ENCODE data around the gene SPNS2.

Gene SPNS2

GRCh38 chr17:4477255-4477791, 21.4 kb upstream of the SPNS2 start:
- TF ChIP-seq ZBTB7A (IDR thresholded peaks at IDR 0.05; ENCODE audit: low read depth) (peak; percentile 76; the same call in 1 of the 2 replicates), YY1 (IDR thresholded peaks at IDR 0.05; ENCODE audit: low read depth) (no peak), CREB1 (IDR thresholded peaks at IDR 0.05; ENCODE audit: low read depth) (no peak), TCF12 (IDR thresholded peaks at IDR 0.05; ENCODE audit: low read depth) (0 out of 2 replicates have a peak, but pooled peaks have one; percentile 17), USF1 (IDR thresholded peaks at IDR 0.05) (no peak), TAF1 (IDR thresholded peaks at IDR 0.05; ENCODE audit: low read depth) (no peak), EGR1 (IDR thresholded peaks at IDR 0.05) (no peak), RAD21 (IDR thresholded peaks at IDR 0.05; ENCODE audit: low read depth) (no peak), FOXM1 (IDR thresholded peaks at IDR 0.05; ENCODE audit: borderline replicate concordance, low read depth) (no peak), CEBPB (IDR thresholded peaks at IDR 0.05) (no peak), NFIC (IDR thresholded peaks at IDR 0.05) (0 out of 2 replicates have a peak, but pooled peaks have one; percentile 14), EP300 (IDR thresholded peaks at IDR 0.05; ENCODE audit: borderline replicate concordance) (no peak), TEAD4 (IDR thresholded peaks at IDR 0.05) (0 out of 2 replicates have a peak, but pooled peaks have one; percentile 11)
- TF ChIP-seq, protein P1, sequence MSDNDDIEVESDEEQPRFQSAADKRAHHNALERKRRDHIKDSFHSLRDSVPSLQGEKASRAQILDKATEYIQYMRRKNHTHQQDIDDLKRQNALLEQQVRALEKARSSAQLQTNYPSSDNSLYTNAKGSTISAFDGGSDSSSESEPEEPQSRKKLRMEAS (IDR thresholded peaks at IDR 0.05), result no peak
- TF ChIP-seq, protein P2, sequence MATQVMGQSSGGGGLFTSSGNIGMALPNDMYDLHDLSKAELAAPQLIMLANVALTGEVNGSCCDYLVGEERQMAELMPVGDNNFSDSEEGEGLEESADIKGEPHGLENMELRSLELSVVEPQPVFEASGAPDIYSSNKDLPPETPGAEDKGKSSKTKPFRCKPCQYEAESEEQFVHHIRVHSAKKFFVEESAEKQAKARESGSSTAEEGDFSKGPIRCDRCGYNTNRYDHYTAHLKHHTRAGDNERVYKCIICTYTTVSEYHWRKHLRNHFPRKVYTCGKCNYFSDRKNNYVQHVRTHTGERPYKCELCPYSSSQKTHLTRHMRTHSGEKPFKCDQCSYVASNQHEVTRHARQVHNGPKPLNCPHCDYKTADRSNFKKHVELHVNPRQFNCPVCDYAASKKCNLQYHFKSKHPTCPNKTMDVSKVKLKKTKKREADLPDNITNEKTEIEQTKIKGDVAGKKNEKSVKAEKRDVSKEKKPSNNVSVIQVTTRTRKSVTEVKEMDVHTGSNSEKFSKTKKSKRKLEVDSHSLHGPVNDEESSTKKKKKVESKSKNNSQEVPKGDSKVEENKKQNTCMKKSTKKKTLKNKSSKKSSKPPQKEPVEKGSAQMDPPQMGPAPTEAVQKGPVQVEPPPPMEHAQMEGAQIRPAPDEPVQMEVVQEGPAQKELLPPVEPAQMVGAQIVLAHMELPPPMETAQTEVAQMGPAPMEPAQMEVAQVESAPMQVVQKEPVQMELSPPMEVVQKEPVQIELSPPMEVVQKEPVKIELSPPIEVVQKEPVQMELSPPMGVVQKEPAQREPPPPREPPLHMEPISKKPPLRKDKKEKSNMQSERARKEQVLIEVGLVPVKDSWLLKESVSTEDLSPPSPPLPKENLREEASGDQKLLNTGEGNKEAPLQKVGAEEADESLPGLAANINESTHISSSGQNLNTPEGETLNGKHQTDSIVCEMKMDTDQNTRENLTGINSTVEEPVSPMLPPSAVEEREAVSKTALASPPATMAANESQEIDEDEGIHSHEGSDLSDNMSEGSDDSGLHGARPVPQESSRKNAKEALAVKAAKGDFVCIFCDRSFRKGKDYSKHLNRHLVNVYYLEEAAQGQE (IDR thresholded peaks at IDR 0.05; ENCODE audit: low read depth), result no peak

DNA sequence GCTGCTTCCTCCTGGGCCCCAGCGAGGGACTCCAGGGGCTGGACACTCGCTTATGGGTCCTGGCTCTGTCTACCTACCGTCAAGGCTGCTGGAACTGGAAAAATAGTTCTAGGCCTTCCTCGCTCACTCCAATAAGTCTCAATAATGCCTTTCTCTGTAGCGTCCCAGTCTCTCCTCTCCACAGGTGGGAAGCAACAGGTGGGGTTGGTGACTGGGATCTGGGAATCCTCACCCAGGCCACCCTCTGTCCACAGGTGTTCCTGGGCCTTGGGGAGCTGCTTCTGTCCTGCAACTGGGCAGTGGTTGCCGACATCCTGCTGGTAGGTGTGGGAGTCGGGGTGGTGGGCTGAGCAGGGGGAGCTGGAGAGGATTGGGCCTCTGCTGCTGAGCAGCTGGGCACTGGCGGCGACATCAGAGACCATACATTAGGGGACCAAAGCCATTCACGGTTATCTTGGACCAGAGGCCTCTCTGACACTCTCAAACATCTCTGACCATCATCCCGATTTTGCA, 20.3 kb upstream of the SPNS2 start:
- no peak for TF ChIP-seq NFIC (IDR thresholded peaks at IDR 0.05)
- no peak for TF ChIP-seq YY1 (IDR thresholded peaks at IDR 0.05; ENCODE audit: low read depth)
- no peak for TF ChIP-seq EGR1 (IDR thresholded peaks at IDR 0.05)
- TF ChIP-seq TCF12 (IDR thresholded peaks at IDR 0.05; ENCODE audit: low read depth), result no peak
- TF ChIP-seq, protein P1 (IDR thresholded peaks at IDR 0.05), result no peak
- TF ChIP-seq TAF1 (IDR thresholded peaks at IDR 0.05; ENCODE audit: low read depth), result no peak
- no peak for TF ChIP-seq FOXM1 (IDR thresholded peaks at IDR 0.05; ENCODE audit: borderline replicate concordance, low read depth)
- no peak for TF ChIP-seq USF1 (IDR thresholded peaks at IDR 0.05)
- TF ChIP-seq, protein P2 (IDR thresholded peaks at IDR 0.05; ENCODE audit: low read depth), result no peak
- TF ChIP-seq CREB1 (IDR thresholded peaks at IDR 0.05; ENCODE audit: low read depth), result no peak
- TF ChIP-seq ZBTB7A (IDR thresholded peaks at IDR 0.05; ENCODE audit: low read depth), result no peak
- TF ChIP-seq EP300 (IDR thresholded peaks at IDR 0.05; ENCODE audit: borderline replicate concordance), result no peak
- TF ChIP-seq CEBPB (IDR thresholded peaks at IDR 0.05), result no peak
- TF ChIP-seq RAD21 (IDR thresholded peaks at IDR 0.05; ENCODE audit: low read depth), result no peak
- no peak for TF ChIP-seq TEAD4 (IDR thresholded peaks at IDR 0.05)

- TF ChIP-seq USF1 (IDR thresholded peaks at IDR 0.05) (no peak), ZBTB7A (IDR thresholded peaks at IDR 0.05; ENCODE audit: low read depth) (no peak), TCF12 (IDR thresholded peaks at IDR 0.05; ENCODE audit: low read depth) (no peak), TEAD4 (IDR thresholded peaks at IDR 0.05) (no peak), CEBPB (IDR thresholded peaks at IDR 0.05) (no peak)
Measured at GRCh38 chr17:4479340-4479981, 19.2 kb upstream of the SPNS2 start.

GRCh38 chr17:4479982-4480751, 18.5 kb upstream of the SPNS2 start:
- TF ChIP-seq EP300 (IDR thresholded peaks at IDR 0.05; ENCODE audit: borderline replicate concordance) (no peak), TEAD4 (IDR thresholded peaks at IDR 0.05) (no peak), CEBPB (IDR thresholded peaks at IDR 0.05) (no peak), ZBTB7A (IDR thresholded peaks at IDR 0.05; ENCODE audit: low read depth) (no peak), RAD21 (IDR thresholded peaks at IDR 0.05; ENCODE audit: low read depth) (no peak)
- TF ChIP-seq, protein P2 (IDR thresholded peaks at IDR 0.05; ENCODE audit: low read depth), result no peak
- TF ChIP-seq, protein P1 (IDR thresholded peaks at IDR 0.05), result no peak
